GM12892 (cell line): ENCODE results near the gene SDK2.

Source experiments
- POLR2A ChIP-seq: IDR thresholded peaks from 2 replicates; pipeline ENCODE4 v1.6.1; 2011; ENCODE audit warnings: low read depth, low read length, control low read depth
- POLR2AphosphoS5 ChIP-seq: IDR thresholded peaks from 2 replicates; pipeline ENCODE4 v1.6.1; 2011; ENCODE audit warnings: low read depth, low read length, control low read depth
- TAF1 ChIP-seq: IDR thresholded peaks from 2 replicates; pipeline ENCODE4 v1.6.1; 2011; ENCODE audit warnings: low read depth, mild to moderate bottlenecking, control low read depth, low read length, borderline replicate concordance

DNA sequence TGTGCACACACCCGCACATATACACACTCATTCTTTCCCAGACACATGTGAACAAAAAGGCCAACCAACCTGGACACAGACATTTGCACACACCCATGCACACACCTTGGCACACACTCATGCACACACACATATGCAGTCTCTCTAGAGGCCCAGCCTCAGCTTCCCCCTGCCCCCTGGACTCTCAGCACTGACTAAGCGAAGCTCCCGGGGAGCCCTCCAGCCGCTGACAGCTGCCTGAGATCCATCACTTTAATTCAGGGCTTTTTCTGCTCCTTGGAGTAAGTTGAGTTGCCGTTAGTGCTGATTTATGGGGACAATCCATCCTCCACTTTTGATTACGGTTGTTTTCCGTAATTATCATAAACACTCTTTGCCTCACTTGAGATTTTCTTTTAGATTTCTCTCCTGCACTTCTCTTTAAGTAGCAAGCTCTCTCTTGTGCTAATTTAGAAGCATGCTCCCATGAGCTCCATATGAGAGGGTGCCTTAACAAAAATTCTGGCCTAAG, 173.9 kb downstream of the SDK2 start:
- TF ChIP-seq POLR2A (no peak), TAF1 (no peak), POLR2AphosphoS5 (no peak)
